ENCODE results near the gene KCNQ2. TPM values are rescaled to one million over a fixed set of nuclear protein-coding genes. Genes with fewer than 3 reads are reported as not detected.
A peak's percentile ranks its signal among the peaks of the same experiment; 100 is the strongest.

KCNQ2 gene
- total RNA-seq, 1 donor from 2014 or later, result 39.5 TPM

- Mint-ChIP-seq H3K4me1 (peaks cover 11% of the 10 kb centered on the region), H3K36me3 (no peaks in the 10 kb centered on the region), H3K27ac (no peak overlapping the region), H3K9me3 (peaks cover 11% of the 10 kb centered on the region), H3K27me3 (ENCODE audit: insufficient read depth, low read depth) (peaks cover 26% of the 10 kb centered on the region), H3K4me3 (peak overlapping the region; percentile 71)
- no peak overlapping the region for H3K4me3 ChIP-seq
- H3K27me3 ChIP-seq, result peaks cover 88% of the 10 kb centered on the region
- H3K9me3 ChIP-seq (ENCODE audit: low read depth), result no peaks in the 10 kb centered on the region
- TF ChIP-seq CTCF (IDR thresholded peaks at IDR 0.05) (no peak), EZH2 (IDR thresholded peaks at IDR 0.05) (no peak), EZH2phosphoT487 (IDR thresholded peaks at IDR 0.05) (no peak)
- no peak overlapping the region for H3K4me2 ChIP-seq
- H3K9ac ChIP-seq, result no peak overlapping the region
- no peak overlapping the region for H3K27ac ChIP-seq
- no peak overlapping the region for H2AFZ ChIP-seq (replicated peaks)
- DNase-seq (ENCODE audit: low spot score), result no peak
- H3K36me3 ChIP-seq, result no peaks in the 10 kb centered on the region
- peaks cover 20% of the 10 kb centered on the region for H4K20me1 ChIP-seq (ENCODE audit: low read depth)
- no peaks in the 10 kb centered on the region for H3K4me1 ChIP-seq
- H3F3A ChIP-seq (ENCODE audit: low read depth), result peaks cover 6% of the 10 kb centered on the region
- H3K79me2 ChIP-seq (ENCODE audit: low read depth), result no peaks in the 10 kb centered on the region
Measured at GRCh38 chr20:63500902-63501817, 28.7 kb upstream of the KCNQ2 start.

GRCh38 chr20:63500151-63500901, 27.9 kb upstream of the KCNQ2 start:
- Histone ChIP-seq H3K9ac (no peak overlapping the region), H3K9me3 (ENCODE audit: low read depth) (no peaks in the 10 kb centered on the region), H3K27ac (no peak overlapping the region), H3K4me3 (no peak overlapping the region), H4K20me1 (ENCODE audit: low read depth) (peaks cover 20% of the 10 kb centered on the region), H3K36me3 (no peaks in the 10 kb centered on the region), H3K4me1 (no peaks in the 10 kb centered on the region), H3K27me3 (peaks cover 95% of the 10 kb centered on the region), H2AFZ (replicated peaks) (no peak overlapping the region), H3K79me2 (ENCODE audit: low read depth) (no peaks in the 10 kb centered on the region), H3F3A (ENCODE audit: low read depth) (peaks cover 6% of the 10 kb centered on the region), H3K4me2 (no peak overlapping the region)
- no peak for DNase-seq (ENCODE audit: low spot score)
- peaks cover 10% of the 10 kb centered on the region for H3K9me3 Mint-ChIP-seq
- H3K36me3 Mint-ChIP-seq, result no peaks in the 10 kb centered on the region
- no peak overlapping the region for H3K27ac Mint-ChIP-seq
- H3K4me1 Mint-ChIP-seq, result peaks cover 12% of the 10 kb centered on the region
- TF ChIP-seq EZH2 (IDR thresholded peaks at IDR 0.05), result no peak
- TF ChIP-seq EZH2phosphoT487 (IDR thresholded peaks at IDR 0.05), result no peak
- no peak for TF ChIP-seq CTCF (IDR thresholded peaks at IDR 0.05)
- H3K27me3 Mint-ChIP-seq (ENCODE audit: insufficient read depth, low read depth), result peaks cover 22% of the 10 kb centered on the region
- no peak overlapping the region for H3K4me3 Mint-ChIP-seq

GRCh38 chr20:63499338-63499969, 27.0 kb upstream of the KCNQ2 start:
- no peaks in the 10 kb centered on the region for H3K36me3 Mint-ChIP-seq
- TF ChIP-seq EZH2 (IDR thresholded peaks at IDR 0.05) (no peak), CTCF (IDR thresholded peaks at IDR 0.05) (no peak), EZH2phosphoT487 (IDR thresholded peaks at IDR 0.05) (no peak)
- Histone ChIP-seq H3K4me3 (peak overlapping the region; percentile 51), H3K4me2 (peak overlapping the region; percentile 82), H2AFZ (replicated peaks) (no peak overlapping the region), H3K27ac (no peak overlapping the region), H3K36me3 (no peaks in the 10 kb centered on the region), H3K79me2 (ENCODE audit: low read depth) (no peaks in the 10 kb centered on the region), H3K9ac (no peak overlapping the region), H3K9me3 (ENCODE audit: low read depth) (no peaks in the 10 kb centered on the region), H3F3A (ENCODE audit: low read depth) (peaks cover 6% of the 10 kb centered on the region), H4K20me1 (ENCODE audit: low read depth) (peaks cover 20% of the 10 kb centered on the region), H3K27me3 (peaks cover 89% of the 10 kb centered on the region), H3K4me1 (no peaks in the 10 kb centered on the region)
- peaks cover 17% of the 10 kb centered on the region for H3K27me3 Mint-ChIP-seq (ENCODE audit: insufficient read depth, low read depth)
- H3K9me3 Mint-ChIP-seq, result peaks cover 4% of the 10 kb centered on the region
- no peak overlapping the region for H3K27ac Mint-ChIP-seq
- peak; percentile 61 for DNase-seq (ENCODE audit: low spot score)
- H3K4me1 Mint-ChIP-seq, result peaks cover 12% of the 10 kb centered on the region
- peak overlapping the region; percentile 52 for H3K4me3 Mint-ChIP-seq
